Transverse colon (tissue), 4 donors: ENCODE results near the gene PPP4R2. TPM values are rescaled to one million over a fixed set of nuclear protein-coding genes. Genes with fewer than 3 reads are reported as not detected.

Source experiments
- DNase-seq: peaks from one replicate; pipeline ENCODE4 v3.0.0-alpha.2; 2019
- H3K27ac ChIP-seq, 4 donors: fragments of 200-600 bp; sonication (generic); 2 replicates each; pipeline ENCODE4 v1.5.1; 2016 to 2018; ENCODE audit warnings: inconsistent platforms in 4 of 4
- H3K27me3 ChIP-seq: fragments of 200-600 bp; sonication (generic); 2 replicates; pipeline ENCODE4 v1.5.1; 2017; ENCODE audit warnings: inconsistent platforms
- H3K36me3 ChIP-seq, 4 donors: fragments of 200-600 bp; sonication (generic); 2 replicates each; pipeline ENCODE4 v1.5.1; 2017 to 2019; ENCODE audit warnings: inconsistent platforms in 4 of 4
- H3K4me1 ChIP-seq, 4 donors: fragments of 200-600 bp; sonication (generic); 2 replicates each; pipeline ENCODE4 v1.5.1; 2017 to 2020; ENCODE audit warnings: inconsistent platforms in 4 of 4
- H3K4me3 ChIP-seq, 4 donors: fragments of 200-600 bp; sonication (generic); 1 replicate in 1 of 4; 2 replicates in 3 of 4; pipeline versions ENCODE4 v1.5.1 to v1.6.1; 2017 to 2019; ENCODE audit warnings: inconsistent platforms in 4 of 4
- H3K9me3 ChIP-seq, 2 donors: fragments of 200-600 bp; sonication (generic); 2 replicates each; pipeline ENCODE4 v1.5.1; 2017 to 2019; ENCODE audit warnings: inconsistent platforms in 2 of 2
- CTCF ChIP-seq, 5 experiments: fragments of 200-600 bp in 3 of 5; fragments of 450-650 bp in 2 of 5; sonication (generic) in 3 of 5; IDR thresholded peaks; 1 replicate in 2 of 5; 2 replicates in 3 of 5; pipeline ENCODE4 v1.5.1; 2016 to 2017; ENCODE audit warnings: antibody characterized with exemption in 5 of 5, inconsistent platforms in 3 of 5, mild to moderate bottlenecking in 2 of 5, moderate library complexity in 1 of 5
- EP300 ChIP-seq: sonication (generic); formaldehyde crosslinking; IDR thresholded peaks from one replicate; pipeline ENCODE4 v1.6.1; 2017; ENCODE audit warnings: antibody characterized with exemption, low read depth
- POLR2A ChIP-seq: fragments of 450-650 bp; IDR thresholded peaks from one replicate; pipeline ENCODE4 v1.6.1; 2016; ENCODE audit warnings: antibody characterized with exemption, mild to moderate bottlenecking, moderate library complexity
- POLR2AphosphoS5 ChIP-seq, 3 donors: sonication (generic); formaldehyde crosslinking; IDR thresholded peaks; one replicate each; pipeline ENCODE4 v1.6.1; 2016; ENCODE audit warnings: antibody characterized with exemption in 3 of 3
- WGBS, 2 donors: methylation state at CpG; one replicate each; pipeline ENCODE4 v1.1.5; 2018; ENCODE audit warnings: low coverage in 1 of 2; 5-methylcytosine and 5-hydroxymethylcytosine counted together
- in situ Hi-C, 4 donors: fragments of 200-750 bp; cut with MboI; loops; one replicate each; pipeline versions ENCODE4 v1.15.0 to v1.15.1; 2017; ENCODE audit warnings: low sequenced_read_pairs in 3 of 4, low pct_ligation_motif_present in 1 of 4, low pct_unique_long_range_greater_than_20kb in 1 of 4
- intact Hi-C: fragments of 100-400 bp; cut with DNase I; formaldehyde crosslinking; loops from one replicate; pipeline ENCODE4 v1.15.1; 2023; ENCODE audit warnings: low total_unique reads
- total RNA-seq, 4 donors: library from RNA; depleted of rRNA; stranded (reverse); fragments of >200 nt; gene quantifications; one replicate each; pipeline ENCODE4 v1.1.0, GENCODE V29; 2016

Gene PPP4R2
- total RNA-seq, 4 donors from 2014 or later, result 14.5 to 55.6 (median 36.9) TPM

DNA sequence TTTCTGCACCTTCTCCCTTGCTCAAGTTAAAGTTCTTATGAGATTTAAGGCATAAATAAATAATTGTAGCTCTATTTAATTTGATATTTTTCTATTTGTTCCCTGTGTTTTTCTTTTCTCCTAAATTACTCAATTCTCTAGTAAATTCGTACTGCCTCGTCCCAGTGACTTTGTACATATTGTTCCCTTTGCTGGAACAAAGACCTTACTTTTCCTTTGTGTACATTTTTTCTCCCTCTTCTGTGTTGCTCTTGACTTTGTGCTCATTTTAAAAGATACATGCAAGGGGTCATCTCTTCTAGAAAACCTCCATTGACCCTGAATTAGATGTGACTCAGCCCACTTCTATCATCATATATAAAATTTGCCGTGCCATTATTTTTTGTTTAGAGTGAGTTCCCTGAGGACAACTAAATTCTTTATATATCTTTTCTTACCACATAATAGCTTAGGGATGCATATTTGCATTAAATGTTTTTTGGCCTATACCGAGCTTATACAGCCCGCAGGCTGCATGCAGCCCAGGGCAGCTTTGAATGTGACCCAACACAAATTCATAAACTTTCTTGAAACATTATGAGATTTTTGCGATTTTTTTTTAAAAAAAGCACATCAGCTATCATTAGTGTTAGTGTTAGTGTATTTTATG lies 29.6 kb downstream of the PPP4R2 start:
- H3K4me1 ChIP-seq, result peaks cover 12 to 78% (median 51%) of the 10 kb centered on the region in 4 donors
- in situ Hi-C loops (no loop called here), intact Hi-C loops (no loop called here)
- no peaks in the 10 kb centered on the region for H3K27me3 ChIP-seq
- H3K4me3 ChIP-seq, result no peak overlapping the region
- no peaks in the 10 kb centered on the region for H3K36me3 ChIP-seq
- no peak for DNase-seq
- H3K9me3 ChIP-seq, result no peaks in the 10 kb centered on the region
- no peak for TF ChIP-seq CTCF (IDR thresholded peaks at IDR 0.05)
- TF ChIP-seq EP300, result no peak
- TF ChIP-seq POLR2AphosphoS5 (IDR thresholded peaks at IDR 0.05), result no peak
- no peak for TF ChIP-seq POLR2A
- peak overlapping the region; percentile 5 to 48 (median 38) for H3K27ac ChIP-seq
- 58 to 62% methylated on average over 5 to 6 of the region's 6 CpGs for WGBS, 2 donors

DNA sequence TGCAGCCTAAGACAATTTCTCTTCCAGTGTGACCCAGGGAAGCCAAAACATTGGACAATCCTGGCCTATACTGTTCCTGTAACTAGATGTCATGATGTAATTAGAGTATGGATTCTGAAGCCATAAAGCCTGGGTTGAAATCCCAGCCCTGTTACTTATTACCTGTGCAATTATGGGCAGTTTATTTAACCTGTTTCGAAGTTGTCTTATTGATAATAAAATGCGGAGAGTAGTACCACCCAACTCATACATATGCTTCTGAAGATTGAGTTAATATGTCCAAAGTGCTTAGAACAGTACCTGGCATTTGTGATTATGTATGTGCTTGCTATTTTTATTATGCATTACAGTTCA lies 30.1 kb downstream of the PPP4R2 start:
- H3K27me3 ChIP-seq, result no peaks in the 10 kb centered on the region
- DNase-seq, result no peak
- TF ChIP-seq POLR2AphosphoS5 (IDR thresholded peaks at IDR 0.05) (no peak), POLR2A (no peak), EP300 (no peak), CTCF (IDR thresholded peaks at IDR 0.05) (no peak)
- H3K9me3 ChIP-seq, result no peaks in the 10 kb centered on the region
- H3K4me3 ChIP-seq, result no peak overlapping the region
- in situ Hi-C loops (no loop called here), intact Hi-C loops (no loop called here)
- no peaks in the 10 kb centered on the region for H3K36me3 ChIP-seq
- peaks cover 12 to 79% (median 48%) of the 10 kb centered on the region in 4 donors for H3K4me1 ChIP-seq
- peak overlapping the region in 3 of 4 donors; percentile 34 to 48 (median 43) for H3K27ac ChIP-seq
- 20 to 26% methylated on average over 1 to 2 of the region's 2 CpGs for WGBS, 2 donors

GRCh38 chr3:73028803-73029202 lies 32.2 kb downstream of the PPP4R2 start:
- no peak for TF ChIP-seq EP300
- TF ChIP-seq CTCF (IDR thresholded peaks at IDR 0.05), result no peak
- TF ChIP-seq POLR2A, result no peak
- TF ChIP-seq POLR2AphosphoS5 (IDR thresholded peaks at IDR 0.05), result no peak
- H3K27ac ChIP-seq, result no peak overlapping the region
- DNase-seq, result no peak

DNA sequence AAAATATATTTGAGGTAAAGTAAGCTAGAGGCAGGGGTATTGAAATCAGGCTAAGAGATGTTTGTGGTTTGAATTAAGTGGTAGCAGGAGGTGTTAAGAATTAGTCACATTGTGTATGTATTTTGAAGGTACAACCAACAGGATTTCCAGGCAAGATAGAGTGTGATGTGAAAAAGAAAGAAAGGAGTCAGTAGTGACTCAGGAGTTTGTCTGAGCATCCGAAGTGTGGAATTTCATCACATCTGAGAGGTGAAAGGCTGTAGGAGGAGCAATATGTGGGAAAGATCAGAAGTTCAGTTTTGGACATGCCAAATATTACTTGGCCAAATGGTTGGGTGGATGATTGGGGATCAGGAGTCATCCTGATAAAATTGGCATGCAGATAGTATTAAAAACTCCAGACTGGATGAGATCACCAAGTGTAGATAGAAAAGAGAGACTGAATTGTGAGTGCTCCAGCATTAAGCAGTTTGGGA lies 32.7 kb downstream of the PPP4R2 start:
- Histone ChIP-seq H3K27ac (no peak overlapping the region), H3K9me3 (no peaks in the 10 kb centered on the region), H3K27me3 (no peaks in the 10 kb centered on the region), H3K36me3 (no peaks in the 10 kb centered on the region), H3K4me1 (peaks cover 9 to 84% (median 54%) of the 10 kb centered on the region in 4 donors), H3K4me3 (no peak overlapping the region)
- WGBS, 2 donors, result 33 to 44% methylated on average over 1 of the region's 1 CpG
- TF ChIP-seq CTCF (IDR thresholded peaks at IDR 0.05) (no peak), POLR2AphosphoS5 (IDR thresholded peaks at IDR 0.05) (no peak), EP300 (no peak), POLR2A (no peak)
- in situ Hi-C loops, result no loop called here
- intact Hi-C loops, result no loop called here
- no peak for DNase-seq

More at GRCh38 chr3:73028803-73029202, 32.2 kb downstream of the PPP4R2 start:
- Histone ChIP-seq H3K27me3 (no peaks in the 10 kb centered on the region), H3K9me3 (no peaks in the 10 kb centered on the region), H3K36me3 (no peaks in the 10 kb centered on the region), H3K4me1 (peaks cover 9 to 84% (median 57%) of the 10 kb centered on the region in 4 donors), H3K4me3 (no peak overlapping the region)
- 62 to 85% methylated on average over 4 of the region's 4 CpGs for WGBS, 2 donors
- in situ Hi-C loops, result no loop called here
- intact Hi-C loops, result no loop called here
